ENCODE measurements around the gene EFNA5.

The EFNA5 gene

GRCh38 chr5:107580889-107581820 is 89.6 kb downstream of the EFNA5 start:
- no peaks in the 10 kb centered on the region for H3K36me3 ChIP-seq (ENCODE audit: insufficient read depth, low read length)
- H3K9me3 ChIP-seq (ENCODE audit: insufficient read depth, low read depth, low read length): no peaks in the 10 kb centered on the region
- H3K4me3 ChIP-seq (ENCODE audit: low read length): no peak overlapping the region
- H3K4me1 ChIP-seq (ENCODE audit: insufficient read depth, low read length): peaks cover 27% of the 10 kb centered on the region
- no peak overlapping the region for H3K9ac ChIP-seq (ENCODE audit: low read depth, low read length)
- 89% methylated on average over 8 of the region's 8 CpGs for WGBS
- H3K27me3 ChIP-seq (ENCODE audit: insufficient read depth, low read length): no peaks in the 10 kb centered on the region
- H3K27ac ChIP-seq (ENCODE audit: low read depth, low read length): no peak overlapping the region

GRCh38 chr5:107578051-107578635 is 92.6 kb downstream of the EFNA5 start:
- Histone ChIP-seq H3K9ac (ENCODE audit: low read depth, low read length) (no peak overlapping the region), H3K36me3 (ENCODE audit: insufficient read depth, low read length) (no peaks in the 10 kb centered on the region), H3K27me3 (ENCODE audit: insufficient read depth, low read length) (no peaks in the 10 kb centered on the region), H3K27ac (ENCODE audit: low read depth, low read length) (no peak overlapping the region; the same call in 1 of the 2 replicates), H3K4me1 (ENCODE audit: insufficient read depth, low read length) (peaks cover 55% of the 10 kb centered on the region), H3K9me3 (ENCODE audit: insufficient read depth, low read depth, low read length) (no peaks in the 10 kb centered on the region), H3K4me3 (ENCODE audit: low read length) (no peak overlapping the region)
- WGBS: 87% methylated on average over 4 of the region's 4 CpGs

- Histone ChIP-seq H3K27me3 (ENCODE audit: insufficient read depth, low read length) (no peaks in the 10 kb centered on the region), H3K9me3 (ENCODE audit: insufficient read depth, low read depth, low read length) (no peaks in the 10 kb centered on the region), H3K36me3 (ENCODE audit: insufficient read depth, low read length) (no peaks in the 10 kb centered on the region), H3K9ac (ENCODE audit: low read depth, low read length) (no peak overlapping the region), H3K4me3 (ENCODE audit: low read length) (no peak overlapping the region), H3K4me1 (ENCODE audit: insufficient read depth, low read length) (peaks cover 58% of the 10 kb centered on the region), H3K27ac (ENCODE audit: low read depth, low read length) (0 out of 2 replicates have a peak overlapping the region, but pooled peaks have one; percentile 12)
- 74% methylated on average over 8 of the region's 8 CpGs for WGBS
These were observed 93.3 kb downstream of the EFNA5 start for GRCh38 chr5:107577394-107577950.

GRCh38 chr5:107576736-107577393 is 93.9 kb downstream of the EFNA5 start:
- Histone ChIP-seq H3K27me3 (ENCODE audit: insufficient read depth, low read length) (no peaks in the 10 kb centered on the region), H3K4me1 (ENCODE audit: insufficient read depth, low read length) (peaks cover 61% of the 10 kb centered on the region), H3K27ac (ENCODE audit: low read depth, low read length) (peak overlapping the region; percentile 31; the same call in 1 of the 2 replicates), H3K36me3 (ENCODE audit: insufficient read depth, low read length) (no peaks in the 10 kb centered on the region), H3K9ac (ENCODE audit: low read depth, low read length) (no peak overlapping the region), H3K9me3 (ENCODE audit: insufficient read depth, low read depth, low read length) (no peaks in the 10 kb centered on the region), H3K4me3 (ENCODE audit: low read length) (no peak overlapping the region)
- WGBS: 82% methylated on average over 3 of the region's 3 CpGs

- Histone ChIP-seq H3K9me3 (ENCODE audit: insufficient read depth, low read depth, low read length) (no peaks in the 10 kb centered on the region), H3K27me3 (ENCODE audit: insufficient read depth, low read length) (no peaks in the 10 kb centered on the region), H3K9ac (ENCODE audit: low read depth, low read length) (no peak overlapping the region), H3K36me3 (ENCODE audit: insufficient read depth, low read length) (no peaks in the 10 kb centered on the region), H3K4me1 (ENCODE audit: insufficient read depth, low read length) (peaks cover 68% of the 10 kb centered on the region), H3K4me3 (ENCODE audit: low read length) (no peak overlapping the region), H3K27ac (ENCODE audit: low read depth, low read length) (no peak overlapping the region)
- 93% methylated on average over 4 of the region's 4 CpGs for WGBS
These were observed 94.6 kb downstream of the EFNA5 start for GRCh38 chr5:107576155-107576554.

- WGBS: 100% methylated on average over 1 of the region's 1 CpG
- Histone ChIP-seq H3K9ac (ENCODE audit: low read depth, low read length) (no peak overlapping the region), H3K4me1 (ENCODE audit: insufficient read depth, low read length) (peaks cover 83% of the 10 kb centered on the region), H3K27ac (ENCODE audit: low read depth, low read length) (no peak overlapping the region), H3K9me3 (ENCODE audit: insufficient read depth, low read depth, low read length) (no peaks in the 10 kb centered on the region), H3K4me3 (ENCODE audit: low read length) (no peak overlapping the region), H3K27me3 (ENCODE audit: insufficient read depth, low read length) (no peaks in the 10 kb centered on the region), H3K36me3 (ENCODE audit: insufficient read depth, low read length) (no peaks in the 10 kb centered on the region)
These were observed 96.5 kb downstream of the EFNA5 start for GRCh38 chr5:107574287-107574686.

GRCh38 chr5:107572715-107573368 is 97.9 kb downstream of the EFNA5 start:
- H3K27me3 ChIP-seq (ENCODE audit: insufficient read depth, low read length): no peaks in the 10 kb centered on the region
- peaks cover 90% of the 10 kb centered on the region for H3K4me1 ChIP-seq (ENCODE audit: insufficient read depth, low read length)
- no peaks in the 10 kb centered on the region for H3K36me3 ChIP-seq (ENCODE audit: insufficient read depth, low read length)
- no peaks in the 10 kb centered on the region for H3K9me3 ChIP-seq (ENCODE audit: insufficient read depth, low read depth, low read length)
- H3K9ac ChIP-seq (ENCODE audit: low read depth, low read length): no peak overlapping the region
- 82% methylated on average over 8 of the region's 8 CpGs for WGBS
- no peak overlapping the region; the same call in 1 of the 2 replicates for H3K4me3 ChIP-seq (ENCODE audit: low read length)
- H3K27ac ChIP-seq (ENCODE audit: low read depth, low read length): peak overlapping the region; percentile 38; the same call in 1 of the 2 replicates

GRCh38 chr5:107571621-107572536 is 98.9 kb downstream of the EFNA5 start:
- Histone ChIP-seq H3K27ac (ENCODE audit: low read depth, low read length) (peak overlapping the region; percentile 38; the same call in 1 of the 2 replicates), H3K9me3 (ENCODE audit: insufficient read depth, low read depth, low read length) (no peaks in the 10 kb centered on the region), H3K4me1 (ENCODE audit: insufficient read depth, low read length) (peaks cover 90% of the 10 kb centered on the region), H3K9ac (ENCODE audit: low read depth, low read length) (no peak overlapping the region; the same call in 1 of the 2 replicates), H3K36me3 (ENCODE audit: insufficient read depth, low read length) (no peaks in the 10 kb centered on the region), H3K4me3 (ENCODE audit: low read length) (peak overlapping the region; percentile 30), H3K27me3 (ENCODE audit: insufficient read depth, low read length) (no peaks in the 10 kb centered on the region)
- WGBS: 18% methylated on average over 26 of the region's 26 CpGs

- no peak overlapping the region for H3K4me3 ChIP-seq (ENCODE audit: low read length)
- 43% methylated on average over 14 of the region's 14 CpGs for WGBS
- peaks cover 90% of the 10 kb centered on the region for H3K4me1 ChIP-seq (ENCODE audit: insufficient read depth, low read length)
These were observed 99.8 kb downstream of the EFNA5 start for GRCh38 chr5:107570805-107571531.

More at GRCh38 chr5:107570805-107571531, 99.8 kb downstream of the EFNA5 start:
- no peaks in the 10 kb centered on the region for H3K36me3 ChIP-seq (ENCODE audit: insufficient read depth, low read length)
- peak overlapping the region; percentile 59; the same call in 1 of the 2 replicates for H3K27ac ChIP-seq (ENCODE audit: low read depth, low read length)
- H3K27me3 ChIP-seq (ENCODE audit: insufficient read depth, low read length): no peaks in the 10 kb centered on the region
- peak overlapping the region; percentile 46 for H3K9ac ChIP-seq (ENCODE audit: low read depth, low read length)
- no peaks in the 10 kb centered on the region for H3K9me3 ChIP-seq (ENCODE audit: insufficient read depth, low read depth, low read length)
